HG03558 (cell line): ENCODE measurements around the gene CUL2.
"Not testable (repeated sequence)": the region's sequence is repeated elsewhere in the genome, so short reads cannot be mapped to it uniquely, and the experiment has no call there.

Experiments
- ATAC-seq: cut with Tn5 transposase; IDR thresholded peaks from one replicate; pipeline ENCODE4 v1.9.1; 2021; ENCODE audit warnings: moderate number of reproducible peaks; ENCODE audit not compliant: unreplicated experiment; ENCODE audit errors: extremely low read depth

CUL2 gene

GRCh38 chr10:35027567-35027966, 62.6 kb downstream of the CUL2 start:
- ATAC-seq = no peak

- ATAC-seq = no peak
These were observed 64.2 kb downstream of the CUL2 start for GRCh38 chr10:35025916-35026315.

DNA sequence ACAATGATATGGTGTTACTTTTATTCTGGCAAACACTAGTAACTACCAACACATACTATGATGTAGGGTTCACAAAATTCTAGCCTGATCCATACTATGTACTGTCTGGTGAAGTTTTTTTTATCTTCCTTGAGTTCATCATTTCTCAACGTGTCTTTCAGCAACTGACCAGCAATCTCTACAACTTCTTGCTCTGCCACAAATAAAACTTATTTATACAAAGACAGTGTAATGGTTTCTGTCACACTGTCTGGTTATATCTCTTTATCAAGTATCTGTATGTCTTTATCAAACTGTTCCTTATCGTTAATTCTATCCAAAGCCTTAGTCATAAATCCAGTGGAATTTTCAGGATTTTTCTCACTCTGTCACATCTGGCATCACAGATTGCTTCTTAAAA, 69.7 kb downstream of the CUL2 start:
- ATAC-seq = no peak

GRCh38 chr10:35019041-35020024, 70.8 kb downstream of the CUL2 start:
- ATAC-seq = no peak

DNA sequence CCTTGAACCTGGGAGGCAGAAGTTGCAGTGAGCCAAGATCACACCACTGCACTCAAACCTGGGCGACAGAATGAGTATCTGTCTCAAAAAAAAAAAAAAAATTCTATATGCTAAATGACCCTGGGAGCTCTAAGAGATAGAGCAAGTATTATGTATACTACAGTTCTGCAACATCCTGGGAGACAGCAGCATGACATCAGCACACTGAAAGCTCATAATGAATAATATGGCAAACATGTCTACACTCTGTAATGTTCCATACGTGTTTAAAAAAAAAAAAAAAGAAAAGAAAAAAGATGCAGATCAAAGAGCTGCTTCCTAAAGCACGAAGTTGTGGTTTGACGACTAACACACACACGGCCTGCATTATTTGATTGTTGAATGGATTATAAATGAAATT, 72.5 kb downstream of the CUL2 start:
- ATAC-seq = no peak

DNA sequence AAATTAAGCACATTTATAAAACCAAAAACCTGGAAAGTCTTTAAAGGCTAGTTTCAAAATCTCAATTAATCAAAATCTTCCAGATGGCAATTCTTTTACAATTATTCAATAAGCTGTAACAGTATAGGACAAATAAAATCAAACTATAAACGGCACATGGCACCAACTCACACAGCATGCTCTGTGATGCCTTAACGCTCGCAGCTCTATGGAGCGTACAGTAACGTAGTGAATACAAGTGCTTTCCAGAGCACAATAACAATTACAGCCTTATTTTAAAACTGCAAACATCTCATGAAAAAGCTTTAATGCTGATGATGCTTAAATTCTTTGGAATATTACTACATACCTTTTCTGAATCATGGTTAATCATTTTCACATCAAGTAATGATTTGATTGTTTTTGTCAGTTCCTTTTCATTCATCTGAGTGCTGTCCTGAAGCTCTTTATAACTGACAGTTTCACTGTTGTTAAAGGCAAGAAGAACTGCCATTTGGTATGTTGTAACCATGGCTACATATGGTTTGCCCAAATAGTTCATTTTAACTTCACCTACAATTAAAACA, 74.2 kb downstream of the CUL2 start:
- ATAC-seq = no peak

GRCh38 chr10:35012781-35013180, 77.4 kb downstream of the CUL2 start:
- ATAC-seq = no peak

DNA sequence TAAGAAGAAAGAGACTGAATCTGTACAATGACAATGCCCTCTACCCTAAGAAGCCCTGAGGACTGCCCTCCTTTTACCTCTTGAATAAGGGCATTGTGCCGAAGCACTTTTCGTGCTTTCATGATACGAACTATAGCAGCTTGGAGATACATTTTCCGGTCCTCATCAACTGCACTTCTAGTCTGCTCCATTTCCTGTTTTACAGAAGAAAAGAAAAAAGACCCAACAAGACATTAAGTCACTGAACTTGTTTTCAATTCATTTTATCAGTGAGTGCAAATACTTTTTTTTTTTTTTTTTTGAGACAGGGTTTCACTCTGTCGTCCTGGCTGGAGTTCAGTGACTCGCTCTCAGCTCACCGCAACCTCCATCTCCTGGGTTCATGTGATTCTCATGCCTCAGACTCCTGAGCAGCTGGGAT, 78.4 kb downstream of the CUL2 start:
- no peak for ATAC-seq

- ATAC-seq = no peak
These were observed 82.3 kb downstream of the CUL2 start for GRCh38 chr10:35007858-35008301.

- no peak for ATAC-seq
These were observed 83.3 kb downstream of the CUL2 start for GRCh38 chr10:35006836-35007235.

DNA sequence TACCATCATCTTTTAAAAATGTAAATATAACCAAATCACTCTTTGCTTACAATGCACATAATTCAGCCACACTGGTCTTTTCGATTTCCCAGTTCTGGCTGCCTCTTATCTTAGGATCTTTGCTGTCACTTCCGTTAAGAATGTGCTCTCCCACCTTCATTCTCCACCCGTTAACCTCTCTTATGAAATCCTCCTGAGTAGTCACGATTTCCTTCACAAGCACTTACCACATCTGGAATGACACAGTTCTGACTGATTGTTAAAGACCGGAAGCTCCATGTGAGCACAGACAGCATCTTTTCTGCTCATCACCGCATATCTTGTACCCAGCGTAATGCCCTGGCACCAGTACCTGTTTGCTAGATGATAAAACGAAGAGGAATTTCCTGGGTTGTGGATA, 84.3 kb downstream of the CUL2 start:
- no peak for ATAC-seq

GRCh38 chr10:35004651-35005050, 85.5 kb downstream of the CUL2 start:
- ATAC-seq = no peak

GRCh38 chr10:35003906-35004305, 86.2 kb downstream of the CUL2 start:
- ATAC-seq = no peak

- no peak for ATAC-seq
These were observed 89.2 kb downstream of the CUL2 start for GRCh38 chr10:35000936-35001335.

DNA sequence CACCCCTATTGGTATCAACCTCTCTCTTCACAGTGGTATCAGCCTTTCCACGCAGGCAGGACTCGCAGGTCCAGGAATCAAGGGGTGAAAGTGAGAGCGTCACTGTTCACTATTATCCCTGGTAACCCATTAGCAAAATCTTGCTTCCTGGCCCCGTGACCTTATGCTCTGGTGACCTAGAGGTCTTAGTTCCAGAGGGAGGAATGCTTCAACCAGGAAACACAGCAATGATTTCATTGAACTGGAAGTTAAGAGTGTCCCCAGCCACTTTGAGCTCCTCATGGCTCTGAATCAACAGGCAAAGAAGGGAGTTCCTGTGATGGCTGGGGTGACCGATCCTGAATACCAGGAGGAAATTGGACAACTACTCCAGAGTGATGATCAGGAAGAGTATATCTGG, 90.6 kb downstream of the CUL2 start:
- ATAC-seq = no peak

DNA sequence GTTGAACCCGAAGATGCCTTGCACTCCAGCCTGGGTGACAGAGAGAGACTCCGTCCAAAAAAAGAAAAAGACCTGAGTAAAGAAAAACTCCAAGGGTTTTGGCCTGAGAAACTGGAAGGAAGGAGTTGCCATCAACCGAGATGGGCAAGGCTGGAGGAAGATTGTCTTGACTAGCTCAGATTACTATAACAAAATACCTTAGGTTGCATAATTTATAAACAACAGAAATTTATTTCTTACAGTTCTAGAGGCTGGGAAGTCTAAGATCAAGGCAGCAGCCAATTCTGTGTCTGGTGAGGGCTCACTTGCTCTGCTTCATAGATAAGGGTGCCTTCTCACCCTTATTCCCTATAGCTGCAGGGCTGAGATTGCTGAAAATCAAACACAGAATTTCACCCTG, 91.2 kb downstream of the CUL2 start:
- no peak for ATAC-seq

GRCh38 chr10:34996843-34997242, 93.3 kb downstream of the CUL2 start:
- no peak for ATAC-seq

- no peak for ATAC-seq
These were observed 94.2 kb downstream of the CUL2 start for GRCh38 chr10:34995925-34996324.

GRCh38 chr10:34994565-34995142, 95.5 kb downstream of the CUL2 start:
- peak; percentile 84 for ATAC-seq

DNA sequence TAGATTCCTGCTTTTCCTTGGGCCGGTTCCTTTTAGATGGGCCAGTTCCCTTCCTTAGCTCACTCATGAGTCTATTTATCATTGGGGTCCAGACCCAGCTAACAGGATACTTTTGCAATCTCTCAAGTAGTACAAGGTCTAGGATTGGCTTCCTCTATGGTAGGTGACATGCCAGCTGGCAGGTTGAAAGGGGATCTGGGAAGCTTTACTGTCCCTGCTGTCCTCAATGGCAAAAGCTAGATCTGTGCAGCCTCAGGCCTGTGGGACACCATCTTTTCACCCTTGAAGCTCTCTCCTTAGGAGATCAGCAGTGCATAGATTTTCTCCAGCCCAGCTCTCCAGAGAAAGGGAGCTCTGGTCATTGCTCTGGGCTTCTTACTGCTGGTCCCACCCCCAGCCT, 96.4 kb downstream of the CUL2 start:
- no peak for ATAC-seq

- ATAC-seq = not testable (repeated sequence)
These were observed 99.0 kb downstream of the CUL2 start for GRCh38 chr10:34991117-34991516.
